Measurements from ENCODE around the gene BCL2.
"Not testable (repeated sequence)": the region's sequence is repeated elsewhere in the genome, so short reads cannot be mapped to it uniquely, and the experiment has no call there.

The BCL2 gene

GRCh38 chr18:63198868-63199742, 120.5 kb downstream of the BCL2 start:
- no peak overlapping the region for H3K4me3 ChIP-seq (ENCODE audit: low read depth in 1 of 2, low read length in 2 of 2)
- H3K27me3 ChIP-seq (ENCODE audit: control insufficient read depth in 1 of 2, insufficient read depth in 2 of 2, low read length in 2 of 2), result no peaks in the 10 kb centered on the region
- no peaks in the 10 kb centered on the region for H3K4me1 ChIP-seq (ENCODE audit: insufficient read depth, low read length)
- H3K36me3 ChIP-seq (ENCODE audit: insufficient read depth, low read length), result no peaks in the 10 kb centered on the region
- no peaks in the 10 kb centered on the region for H3K9me3 ChIP-seq (ENCODE audit: low read length)
- no peak overlapping the region for H3K27ac ChIP-seq (ENCODE audit: low read depth, low read length)
- H3K9ac ChIP-seq (ENCODE audit: low read length), result no peak overlapping the region

DNA sequence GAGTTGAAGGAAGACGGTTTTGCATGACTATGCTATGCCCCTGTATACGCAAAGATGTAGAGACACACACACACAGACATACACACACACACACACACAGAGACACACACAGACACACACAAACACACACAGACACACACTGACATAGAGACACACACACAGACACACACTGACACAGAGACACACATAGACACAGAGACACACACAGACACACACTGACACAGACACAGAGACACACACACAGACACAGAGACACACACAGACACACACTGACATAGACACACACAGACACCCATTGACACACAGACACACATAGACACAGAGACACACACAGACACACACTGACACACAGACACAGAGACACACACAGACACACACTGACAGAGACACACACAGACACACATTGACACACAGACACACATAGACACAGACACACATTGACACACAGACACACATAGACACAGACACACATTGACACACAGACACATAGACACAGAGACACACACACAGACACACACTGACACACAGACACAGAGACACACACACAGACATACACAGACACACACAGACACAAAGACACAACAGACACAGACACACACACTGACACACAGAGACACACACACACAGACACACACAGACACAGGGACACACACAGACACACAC, 121.3 kb downstream of the BCL2 start:
- H3K36me3 ChIP-seq (ENCODE audit: insufficient read depth, low read length), result no peaks in the 10 kb centered on the region
- H3K27me3 ChIP-seq (ENCODE audit: control insufficient read depth in 1 of 2, insufficient read depth in 2 of 2, low read length in 2 of 2), result no peaks in the 10 kb centered on the region
- no peaks in the 10 kb centered on the region for H3K9me3 ChIP-seq (ENCODE audit: low read length)
- H3K4me3 ChIP-seq (ENCODE audit: low read depth in 1 of 2, low read length in 2 of 2), result no peak overlapping the region
- H3K4me1 ChIP-seq (ENCODE audit: insufficient read depth, low read length), result no peaks in the 10 kb centered on the region
- H3K27ac ChIP-seq (ENCODE audit: low read depth, low read length), result no peak overlapping the region
- no peak overlapping the region for H3K9ac ChIP-seq (ENCODE audit: low read length)

GRCh38 chr18:63197246-63197869, 122.2 kb downstream of the BCL2 start:
- Histone ChIP-seq H3K9ac (ENCODE audit: low read length) (no peak overlapping the region), H3K27ac (ENCODE audit: low read depth, low read length) (no peak overlapping the region), H3K27me3 (ENCODE audit: control insufficient read depth in 1 of 2, insufficient read depth in 2 of 2, low read length in 2 of 2) (no peaks in the 10 kb centered on the region), H3K9me3 (ENCODE audit: low read length) (no peaks in the 10 kb centered on the region), H3K4me3 (ENCODE audit: low read depth in 1 of 2, low read length in 2 of 2) (no peak overlapping the region), H3K4me1 (ENCODE audit: insufficient read depth, low read length) (no peaks in the 10 kb centered on the region), H3K36me3 (ENCODE audit: insufficient read depth, low read length) (no peaks in the 10 kb centered on the region)

DNA sequence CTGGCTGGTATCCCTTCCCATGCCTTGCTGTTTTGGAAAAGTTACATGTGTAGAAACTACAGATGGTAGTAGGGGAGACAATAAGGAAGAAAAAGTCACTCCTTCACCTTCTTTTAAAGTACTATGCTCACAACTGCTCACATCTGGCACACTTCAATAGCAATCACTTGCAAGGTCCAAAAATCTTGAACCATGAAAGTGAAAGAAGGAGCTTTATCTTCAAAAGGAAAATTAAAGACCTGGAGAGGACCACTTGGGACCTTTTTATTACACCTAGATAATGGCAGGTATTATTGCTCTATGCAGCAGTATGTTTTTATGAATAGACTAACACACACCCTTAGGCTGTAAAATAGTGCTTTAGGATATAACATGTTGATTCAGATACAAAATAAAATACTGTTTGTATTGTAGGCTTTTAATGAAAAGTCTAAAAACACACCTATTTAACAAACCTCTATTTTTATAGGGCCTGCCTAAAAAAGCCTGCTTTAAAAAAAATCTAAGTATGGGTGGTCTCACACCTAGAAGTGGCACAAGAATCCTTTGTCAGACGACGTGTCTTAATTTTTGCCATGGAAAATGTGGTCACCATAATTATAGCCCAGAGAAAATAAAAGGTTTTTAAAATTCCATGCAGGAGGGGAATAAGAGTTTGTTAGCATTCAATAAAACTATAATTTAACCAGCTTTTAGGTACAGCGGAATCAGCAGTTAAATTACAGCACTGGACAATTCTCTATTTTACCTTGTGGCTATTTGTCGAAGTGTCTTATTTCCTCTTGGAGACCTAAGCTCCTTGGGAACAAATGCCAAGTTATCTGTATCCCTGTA, 124.0 kb downstream of the BCL2 start:
- no peak overlapping the region for H3K4me3 ChIP-seq (ENCODE audit: low read depth in 1 of 2, low read length in 2 of 2)
- H3K4me1 ChIP-seq (ENCODE audit: insufficient read depth, low read length), result no peaks in the 10 kb centered on the region
- no peaks in the 10 kb centered on the region for H3K27me3 ChIP-seq (ENCODE audit: control insufficient read depth in 1 of 2, insufficient read depth in 2 of 2, low read length in 2 of 2)
- no peak overlapping the region for H3K27ac ChIP-seq (ENCODE audit: low read depth, low read length)
- no peaks in the 10 kb centered on the region for H3K9me3 ChIP-seq (ENCODE audit: low read length)
- H3K9ac ChIP-seq (ENCODE audit: low read length), result no peak overlapping the region
- H3K36me3 ChIP-seq (ENCODE audit: insufficient read depth, low read length), result no peaks in the 10 kb centered on the region

DNA sequence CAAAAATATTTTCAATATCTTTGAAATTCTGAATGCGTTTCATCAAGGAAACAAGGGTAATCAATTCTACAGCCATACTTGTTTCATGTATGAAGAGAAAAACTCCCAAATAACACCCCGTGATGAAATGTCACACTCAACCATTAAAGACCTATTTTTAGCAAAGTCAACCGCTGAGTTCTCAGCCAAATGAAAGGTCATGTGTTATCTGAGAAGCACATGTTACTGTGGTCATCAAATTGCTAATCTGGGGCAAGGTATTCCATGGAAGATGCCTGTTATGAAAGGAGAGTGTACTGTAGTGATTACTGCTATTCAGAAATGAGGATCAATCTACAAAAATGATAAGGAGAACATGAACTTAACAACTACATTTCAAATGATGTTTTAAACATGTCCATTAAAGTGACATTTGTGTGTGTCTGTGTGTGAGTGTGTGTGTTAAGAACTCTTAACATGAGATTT, 126.7 kb downstream of the BCL2 start:
- H3K27ac ChIP-seq (ENCODE audit: low read depth, low read length), result no peak overlapping the region
- peaks cover 1% of the 10 kb centered on the region for H3K4me1 ChIP-seq (ENCODE audit: insufficient read depth, low read length)
- no peaks in the 10 kb centered on the region for H3K9me3 ChIP-seq (ENCODE audit: low read length)
- H3K27me3 ChIP-seq (ENCODE audit: control insufficient read depth in 1 of 2, insufficient read depth in 2 of 2, low read length in 2 of 2), result no peaks in the 10 kb centered on the region
- H3K36me3 ChIP-seq (ENCODE audit: insufficient read depth, low read length), result no peaks in the 10 kb centered on the region
- no peak overlapping the region for H3K4me3 ChIP-seq (ENCODE audit: low read depth in 1 of 2, low read length in 2 of 2)
- H3K9ac ChIP-seq (ENCODE audit: low read length), result no peak overlapping the region

DNA sequence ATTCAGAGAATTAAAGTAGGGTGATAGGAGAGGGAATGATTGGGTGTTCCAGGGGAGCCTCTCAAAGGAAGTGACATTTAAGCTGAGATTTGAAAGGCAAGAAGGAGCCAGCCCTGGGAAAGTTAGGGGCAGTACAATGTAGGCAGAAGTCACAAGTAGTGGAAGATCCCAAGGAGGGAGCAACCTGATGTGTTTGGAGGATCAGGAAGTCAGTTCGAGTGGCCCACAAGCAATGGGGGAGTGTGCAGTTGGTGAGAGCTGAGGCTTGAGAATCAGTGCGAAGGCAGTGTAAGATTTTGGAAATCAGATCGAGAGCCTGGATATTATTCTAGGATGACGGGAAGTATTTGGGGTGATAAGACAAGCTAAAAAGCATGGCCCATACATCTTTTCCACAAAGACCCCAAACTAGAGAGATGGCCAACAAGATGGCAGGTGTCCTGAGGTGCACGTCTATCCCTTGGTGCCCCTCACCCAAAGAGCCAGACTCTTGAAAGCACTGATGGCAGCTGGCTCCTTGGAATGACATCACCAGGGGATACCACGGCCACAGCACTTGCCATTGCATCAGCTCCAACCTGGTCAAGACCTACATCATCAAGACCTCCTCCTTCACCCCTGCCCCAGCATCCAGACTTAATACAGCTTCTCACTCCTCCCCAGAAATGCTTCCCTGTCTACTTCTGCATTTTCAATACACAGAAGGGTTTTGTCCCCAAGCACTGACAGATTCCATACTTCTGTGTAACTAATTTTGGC, 127.3 kb downstream of the BCL2 start:
- H3K9me3 ChIP-seq (ENCODE audit: low read length), result no peaks in the 10 kb centered on the region
- H3K27me3 ChIP-seq (ENCODE audit: control insufficient read depth in 1 of 2, insufficient read depth in 2 of 2, low read length in 2 of 2), result no peaks in the 10 kb centered on the region
- no peak overlapping the region for H3K27ac ChIP-seq (ENCODE audit: low read depth, low read length)
- no peaks in the 10 kb centered on the region for H3K36me3 ChIP-seq (ENCODE audit: insufficient read depth, low read length)
- H3K4me3 ChIP-seq (ENCODE audit: low read depth in 1 of 2, low read length in 2 of 2), result no peak overlapping the region
- peaks cover 7% of the 10 kb centered on the region for H3K4me1 ChIP-seq (ENCODE audit: insufficient read depth, low read length)
- H3K9ac ChIP-seq (ENCODE audit: low read length), result no peak overlapping the region

GRCh38 chr18:63191413-63191812, 128.2 kb downstream of the BCL2 start:
- no peak overlapping the region for H3K9ac ChIP-seq (ENCODE audit: low read length)
- H3K4me3 ChIP-seq (ENCODE audit: low read depth in 1 of 2, low read length in 2 of 2), result no peak overlapping the region
- H3K27ac ChIP-seq (ENCODE audit: low read depth, low read length), result no peak overlapping the region
- no peaks in the 10 kb centered on the region for H3K36me3 ChIP-seq (ENCODE audit: insufficient read depth, low read length)
- no peaks in the 10 kb centered on the region for H3K9me3 ChIP-seq (ENCODE audit: low read length)
- no peaks in the 10 kb centered on the region for H3K27me3 ChIP-seq (ENCODE audit: control insufficient read depth in 1 of 2, insufficient read depth in 2 of 2, low read length in 2 of 2)
- H3K4me1 ChIP-seq (ENCODE audit: insufficient read depth, low read length), result peaks cover 15% of the 10 kb centered on the region

DNA sequence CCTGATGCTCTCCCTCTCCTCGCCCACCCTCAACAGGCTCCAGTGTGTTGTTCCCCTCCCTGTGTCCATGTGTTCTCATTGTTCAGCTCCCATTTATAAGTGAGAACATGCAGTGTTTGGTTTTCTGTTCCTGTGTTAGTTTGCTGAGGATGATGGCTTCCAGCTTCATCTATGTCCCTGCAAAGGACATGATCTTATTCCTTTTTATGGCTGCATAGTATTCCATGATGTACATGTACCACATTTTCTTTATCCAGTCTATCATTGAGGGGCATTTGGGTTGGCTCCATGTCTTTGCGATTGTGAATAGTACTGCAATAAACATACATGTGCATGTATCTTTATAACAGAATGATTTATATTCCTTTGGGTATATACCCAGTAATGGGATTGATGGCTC, 128.7 kb downstream of the BCL2 start:
- not testable (repeated sequence) for H3K27ac ChIP-seq (ENCODE audit: low read depth, low read length); H3K9me3 ChIP-seq (ENCODE audit: low read length); H3K9ac ChIP-seq (ENCODE audit: low read length); H3K27me3 ChIP-seq (ENCODE audit: control insufficient read depth in 1 of 2, insufficient read depth in 2 of 2, low read length in 2 of 2); H3K36me3 ChIP-seq (ENCODE audit: insufficient read depth, low read length); H3K4me3 ChIP-seq (ENCODE audit: low read depth in 1 of 2, low read length in 2 of 2)
- peaks cover 17% of the 10 kb centered on the region for H3K4me1 ChIP-seq (ENCODE audit: insufficient read depth, low read length)

GRCh38 chr18:63189817-63190216, 129.8 kb downstream of the BCL2 start:
- no peaks in the 10 kb centered on the region for H3K36me3 ChIP-seq (ENCODE audit: insufficient read depth, low read length)
- H3K27me3 ChIP-seq (ENCODE audit: control insufficient read depth in 1 of 2, insufficient read depth in 2 of 2, low read length in 2 of 2), result no peaks in the 10 kb centered on the region
- H3K27ac ChIP-seq (ENCODE audit: low read depth, low read length), result no peak overlapping the region
- no peak overlapping the region for H3K4me3 ChIP-seq (ENCODE audit: low read depth in 1 of 2, low read length in 2 of 2)
- H3K9ac ChIP-seq (ENCODE audit: low read length), result no peak overlapping the region
- no peaks in the 10 kb centered on the region for H3K9me3 ChIP-seq (ENCODE audit: low read length)
- peaks cover 25% of the 10 kb centered on the region for H3K4me1 ChIP-seq (ENCODE audit: insufficient read depth, low read length)

- Histone ChIP-seq H3K4me3 (ENCODE audit: low read depth in 1 of 2, low read length in 2 of 2) (no peak overlapping the region), H3K4me1 (ENCODE audit: insufficient read depth, low read length) (peaks cover 33% of the 10 kb centered on the region)
Measured at GRCh38 chr18:63189041-63189440, 130.5 kb downstream of the BCL2 start.

More at GRCh38 chr18:63189041-63189440, 130.5 kb downstream of the BCL2 start:
- Histone ChIP-seq H3K36me3 (ENCODE audit: insufficient read depth, low read length) (no peaks in the 10 kb centered on the region), H3K9me3 (ENCODE audit: low read length) (no peaks in the 10 kb centered on the region), H3K9ac (ENCODE audit: low read length) (no peak overlapping the region), H3K27me3 (ENCODE audit: control insufficient read depth in 1 of 2, insufficient read depth in 2 of 2, low read length in 2 of 2) (no peaks in the 10 kb centered on the region), H3K27ac (ENCODE audit: low read depth, low read length) (no peak overlapping the region)

Measured in muscle layer of colon (tissue), 2 donors.